K562 (cell line): ENCODE data around the gene ZBTB49. TPM values are rescaled to one million over a fixed set of nuclear protein-coding genes. Genes with fewer than 3 reads are reported as not detected.

Source experiments
- E2F1 ChIP-seq: sonication (generic); formaldehyde crosslinking; IDR thresholded peaks from 2 replicates; pipeline ENCODE4 v1.8.1; 2023; ENCODE audit warnings: mild to moderate bottlenecking, missing genetic modification reagents, moderate library complexity
- HDAC6 ChIP-seq: IDR thresholded peaks from 2 replicates; pipeline ENCODE4 v1.6.1; 2012; ENCODE audit warnings: low read depth, mild to moderate bottlenecking, control low read depth, inconsistent platforms, low read length, moderate library complexity
- HMG20A ChIP-seq: fragments of 450-650 bp; formaldehyde crosslinking; conservative IDR thresholded peaks from 2 replicates; pipeline ENCODE4 v1.4.0; 2020; ENCODE audit warnings: mild to moderate bottlenecking, mixed read lengths
- IFI16 ChIP-seq: fragments of 250-450 bp; sonication (Bioruptor Pico); IDR thresholded peaks from 2 replicates; pipeline ENCODE4 v2.1.2; 2022; ENCODE audit warnings: mild to moderate bottlenecking, inconsistent platforms
- MIER1 ChIP-seq: fragments of 450-650 bp; IDR thresholded peaks from 2 replicates; pipeline ENCODE4 v1.6.1; 2016; ENCODE audit warnings: antibody characterized with exemption, mild to moderate bottlenecking, low read depth
- MTA3 ChIP-seq: fragments of 450-650 bp; formaldehyde crosslinking; IDR thresholded peaks from 2 replicates; pipeline ENCODE4 v1.6.1; 2017; ENCODE audit warnings: mild to moderate bottlenecking, borderline replicate concordance
- NCOA2 ChIP-seq, 2 experiments: fragments of 450-650 bp; IDR thresholded peaks; 2 replicates each; pipeline ENCODE4 v1.6.1; 2018; ENCODE audit warnings: mild to moderate bottlenecking in 2 of 2, moderate library complexity in 1 of 2; ENCODE audit not compliant: partially characterized antibody in 2 of 2
- NUFIP1 ChIP-seq: fragments of 450-650 bp; IDR thresholded peaks from 2 replicates; pipeline ENCODE4 v1.6.1; 2018; ENCODE audit not compliant: partially characterized antibody
- PML ChIP-seq: IDR thresholded peaks from 2 replicates; pipeline ENCODE4 v1.6.1; 2012; ENCODE audit warnings: low read length, inconsistent platforms
- RB1 ChIP-seq: fragments of 450-650 bp; IDR thresholded peaks from 2 replicates; pipeline ENCODE4 v1.6.1; 2017; ENCODE audit warnings: low read depth, mild to moderate bottlenecking
- RFX1 ChIP-seq: fragments of 450-650 bp; IDR thresholded peaks from 2 replicates; pipeline ENCODE4 v1.6.1; 2016; ENCODE audit warnings: mild to moderate bottlenecking, moderate library complexity
- SNRNP70 ChIP-seq: fragments of 200-400 bp; formaldehyde crosslinking; optimal IDR thresholded peaks from 2 replicates; pipeline ENCODE3; 2017; ENCODE audit warnings: low read depth, low read length
- SREBF1 ChIP-seq: fragments of 150-350 bp; IDR thresholded peaks from 2 replicates; pipeline ENCODE4 v1.6.1; 2014; ENCODE audit warnings: antibody characterized with exemption, low read depth, low read length, borderline replicate concordance
- TCFL5 ChIP-seq: fragments of 250-450 bp; sonication (Bioruptor Pico); conservative IDR thresholded peaks from 2 replicates; pipeline ENCODE4 v1.6.1; 2021; ENCODE audit warnings: mild to moderate bottlenecking, moderate library complexity, matching md5 sums
- THRB ChIP-seq: fragments of 450-650 bp; formaldehyde crosslinking; conservative IDR thresholded peaks from 2 replicates; pipeline ENCODE4 v1.4.0; 2022; ENCODE audit warnings: mild to moderate bottlenecking, missing genetic modification characterization
- WHSC1 ChIP-seq: IDR thresholded peaks from one replicate; pipeline ENCODE4 v1.6.1; 2012; ENCODE audit warnings: low read length, control low read depth, inconsistent platforms
- ZNF124 ChIP-seq: sonication (generic); formaldehyde crosslinking; IDR thresholded peaks from 2 replicates; pipeline ENCODE4 v1.8.1; 2022; ENCODE audit warnings: missing genetic modification reagents
- ZNF224 ChIP-seq: sonication (generic); formaldehyde crosslinking; IDR thresholded peaks from 2 replicates; pipeline ENCODE4 v1.8.0; 2022; ENCODE audit warnings: mild to moderate bottlenecking, missing genetic modification reagents
- ZNF232 ChIP-seq: sonication (generic); formaldehyde crosslinking; IDR thresholded peaks from 2 replicates; pipeline ENCODE4 v1.8.0; 2022; ENCODE audit warnings: mild to moderate bottlenecking, missing genetic modification reagents
- ZNF76 ChIP-seq: fragments of 250-450 bp; sonication (Bioruptor Pico); IDR thresholded peaks from 2 replicates; pipeline ENCODE4 v1.4.0; 2020; ENCODE audit warnings: mild to moderate bottlenecking, moderate library complexity, borderline replicate concordance
- polyA plus RNA-seq, 8 experiments: library from polyadenylated mRNA; depleted of rRNA in 4 of 8; stranded (reverse) in 5 of 8; unstranded in 3 of 8; fragments of >200 nt; fragmentation: Nextera tagmentation in 2 of 8; fragmentation: Illumina TruSeq in 1 of 8; extraction: Ambion mirVana in 2 of 8; extraction: Trizol in 1 of 8; gene quantifications; 2 replicates each; pipeline versions ENCODE4 v1.2.1 to v1.2.3, GENCODE V29; 2011 to 2014; ENCODE audit warnings: inconsistent platforms in 1 of 8, missing spikeins in 1 of 8
- total RNA-seq, 7 experiments: library from RNA; depleted of rRNA in 6 of 7; stranded (reverse); fragments of >200 nt in 6 of 7; fragmentation: Illumina TruSeq in 2 of 7; extraction: Trizol in 2 of 7; gene quantifications; 2 replicates each; pipeline versions ENCODE4 v1.2.1 to v1.2.3, GENCODE V29; 2011 to 2021; ENCODE audit warnings: low replicate concordance in 1 of 7
- TF ChIP-seq, protein P1 (sequence below): fragments of 250-450 bp; sonication (Bioruptor Pico); IDR thresholded peaks from 2 replicates; pipeline ENCODE4 v1.5.0; 2021
- TF ChIP-seq, protein P2 (sequence below): fragments of 450-650 bp; IDR thresholded peaks from 2 replicates; pipeline ENCODE4 v1.6.1; 2018; ENCODE audit warnings: mild to moderate bottlenecking, low read depth; ENCODE audit not compliant: partially characterized antibody
- TF ChIP-seq, protein P3 (sequence below): fragments of 450-650 bp; IDR thresholded peaks from 2 replicates; pipeline ENCODE4 v1.7.0; 2016; ENCODE audit warnings: borderline replicate concordance

ZBTB49 gene
- total and polyA plus RNA-seq, 9 of the 15 experiments (the other 6 are each of a cell fraction or from before 2014, with no cell fraction given) = 0.49 to 8.0 (median 4.2) TPM

- no peak for TF ChIP-seq NUFIP1
- TF ChIP-seq HMG20A (CRISPR knock-in tag) = no peak
- peak; percentile 8; the same call in 1 of the 2 replicates for TF ChIP-seq RB1
- no peak for TF ChIP-seq ZNF224 (CRISPR knock-in tag)
- TF ChIP-seq SNRNP70 = no peak
- TF ChIP-seq, protein P1, sequence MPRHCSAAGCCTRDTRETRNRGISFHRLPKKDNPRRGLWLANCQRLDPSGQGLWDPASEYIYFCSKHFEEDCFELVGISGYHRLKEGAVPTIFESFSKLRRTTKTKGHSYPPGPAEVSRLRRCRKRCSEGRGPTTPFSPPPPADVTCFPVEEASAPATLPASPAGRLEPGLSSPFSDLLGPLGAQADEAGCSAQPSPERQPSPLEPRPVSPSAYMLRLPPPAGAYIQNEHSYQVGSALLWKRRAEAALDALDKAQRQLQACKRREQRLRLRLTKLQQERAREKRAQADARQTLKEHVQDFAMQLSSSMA (CRISPR knock-in tag) = no peak
- TF ChIP-seq PML = peak; percentile 39; the same call in 1 of the 2 replicates
- no peak for TF ChIP-seq SREBF1
- TF ChIP-seq NCOA2 (IDR thresholded peaks at IDR 0.05; ENCODE audit: partially characterized antibody in 2 of 2) = no peak
- no peak for TF ChIP-seq ZNF76 (CRISPR knock-in tag)
- TF ChIP-seq ZNF124 (CRISPR knock-in tag) = no peak
- TF ChIP-seq WHSC1 = no peak
- no peak for TF ChIP-seq MIER1
- no peak for TF ChIP-seq E2F1
- TF ChIP-seq, protein P2, sequence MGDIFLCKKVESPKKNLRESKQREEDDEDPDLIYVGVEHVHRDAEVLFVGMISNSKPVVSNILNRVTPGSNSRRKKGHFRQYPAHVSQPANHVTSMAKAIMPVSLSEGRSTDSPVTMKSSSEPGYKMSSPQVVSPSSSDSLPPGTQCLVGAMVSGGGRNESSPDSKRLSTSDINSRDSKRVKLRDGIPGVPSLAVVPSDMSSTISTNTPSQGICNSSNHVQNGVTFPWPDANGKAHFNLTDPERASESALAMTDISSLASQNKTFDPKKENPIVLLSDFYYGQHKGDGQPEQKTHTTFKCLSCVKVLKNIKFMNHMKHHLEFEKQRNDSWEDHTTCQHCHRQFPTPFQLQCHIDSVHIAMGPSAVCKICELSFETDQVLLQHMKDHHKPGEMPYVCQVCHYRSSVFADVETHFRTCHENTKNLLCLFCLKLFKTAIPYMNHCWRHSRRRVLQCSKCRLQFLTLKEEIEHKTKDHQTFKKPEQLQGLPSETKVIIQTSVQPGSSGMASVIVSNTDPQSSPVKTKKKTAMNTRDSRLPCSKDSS = no peak
- TF ChIP-seq, protein P3, sequence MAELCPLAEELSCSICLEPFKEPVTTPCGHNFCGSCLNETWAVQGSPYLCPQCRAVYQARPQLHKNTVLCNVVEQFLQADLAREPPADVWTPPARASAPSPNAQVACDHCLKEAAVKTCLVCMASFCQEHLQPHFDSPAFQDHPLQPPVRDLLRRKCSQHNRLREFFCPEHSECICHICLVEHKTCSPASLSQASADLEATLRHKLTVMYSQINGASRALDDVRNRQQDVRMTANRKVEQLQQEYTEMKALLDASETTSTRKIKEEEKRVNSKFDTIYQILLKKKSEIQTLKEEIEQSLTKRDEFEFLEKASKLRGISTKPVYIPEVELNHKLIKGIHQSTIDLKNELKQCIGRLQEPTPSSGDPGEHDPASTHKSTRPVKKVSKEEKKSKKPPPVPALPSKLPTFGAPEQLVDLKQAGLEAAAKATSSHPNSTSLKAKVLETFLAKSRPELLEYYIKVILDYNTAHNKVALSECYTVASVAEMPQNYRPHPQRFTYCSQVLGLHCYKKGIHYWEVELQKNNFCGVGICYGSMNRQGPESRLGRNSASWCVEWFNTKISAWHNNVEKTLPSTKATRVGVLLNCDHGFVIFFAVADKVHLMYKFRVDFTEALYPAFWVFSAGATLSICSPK = no peak
- no peak for TF ChIP-seq THRB (CRISPR knock-in tag)
- TF ChIP-seq TCFL5 (CRISPR knock-in tag) = no peak
- TF ChIP-seq RFX1 = no peak
- TF ChIP-seq MTA3 = no peak
- TF ChIP-seq ZNF232 (CRISPR knock-in tag) = no peak
- no peak for TF ChIP-seq HDAC6
- no peak for TF ChIP-seq IFI16
Observed at GRCh38 chr4:4289941-4290850, at the start of gene ZBTB49, which contains the start of gene LYAR (continued).
